HG03342 (cell line): Measurements from ENCODE around the gene AHSA1.
"Not testable (repeated sequence)": the region's sequence is repeated elsewhere in the genome, so short reads cannot be mapped to it uniquely, and the experiment has no call there.

Experiments used
- ATAC-seq: cut with Tn5 transposase; IDR thresholded peaks from one replicate; pipeline ENCODE4 v1.9.1; 2021; ENCODE audit warnings: mild to moderate bottlenecking, moderate library complexity; ENCODE audit not compliant: unreplicated experiment

The AHSA1 gene

GRCh38 chr14:77457522-77458248, at the start of gene AHSA1, which contains the start of gene VIPAS39:
Gene AHSA1, plus strand, starts transcription at chr14:77458093. Its CDS starts 97 bp downstream, at chr14:77458190.
Gene VIPAS39, minus strand, starts transcription at chr14:77457601. Its CDS starts 3,499 bp downstream, at chr14:77454102.
- peak; percentile 91 for ATAC-seq

- ATAC-seq: no peak
Observed at GRCh38 chr14:77409131-77409533, 48.8 kb upstream of the AHSA1 start.

- ATAC-seq: not testable (repeated sequence)
Observed at GRCh38 chr14:77415403-77416030, 42.4 kb upstream of the AHSA1 start.

- ATAC-seq: not testable (repeated sequence)
Observed at GRCh38 chr14:77416098-77416497, 41.8 kb upstream of the AHSA1 start.

GRCh38 chr14:77416836-77417235, 41.1 kb upstream of the AHSA1 start:
- ATAC-seq: no peak

GRCh38 chr14:77421201-77421600, 36.7 kb upstream of the AHSA1 start:
- ATAC-seq: no peak

GRCh38 chr14:77423423-77423822, 34.5 kb upstream of the AHSA1 start, which contains the start of gene NOXRED1:
Gene NOXRED1, minus strand, starts transcription at chr14:77423523. Its CDS starts 634 bp downstream, at chr14:77422889.
- ATAC-seq: no peak

GRCh38 chr14:77424862-77425261, 33.0 kb upstream of the AHSA1 start:
- no peak for ATAC-seq

GRCh38 chr14:77426396-77426795, 31.5 kb upstream of the AHSA1 start:
- ATAC-seq: no peak

GRCh38 chr14:77436042-77436441, 21.9 kb upstream of the AHSA1 start:
- no peak for ATAC-seq

- no peak for ATAC-seq
Observed at GRCh38 chr14:77438596-77438995, 19.3 kb upstream of the AHSA1 start.

- no peak for ATAC-seq
Observed at GRCh38 chr14:77439861-77440260, 18.0 kb upstream of the AHSA1 start.

- ATAC-seq: no peak
Observed at GRCh38 chr14:77442196-77442595, 15.7 kb upstream of the AHSA1 start.

- ATAC-seq: no peak
Observed at GRCh38 chr14:77455966-77456640, 1.8 kb upstream of the AHSA1 start.

GRCh38 chr14:77457115-77457521, 775 bp upstream of the AHSA1 start:
- peak; percentile 19 for ATAC-seq

- peak; percentile 16 for ATAC-seq
Observed at GRCh38 chr14:77458249-77458950, 507 bp downstream of the AHSA1 start.

GRCh38 chr14:77459072-77459723, 1.3 kb downstream of the AHSA1 start:
- no peak for ATAC-seq

- ATAC-seq: no peak
Observed at GRCh38 chr14:77467801-77468200, 9.9 kb downstream of the AHSA1 start.

- ATAC-seq: no peak
Observed at GRCh38 chr14:77469067-77469505, 11.2 kb downstream of the AHSA1 start.

GRCh38 chr14:77469539-77469938, 11.6 kb downstream of the AHSA1 start:
- ATAC-seq: no peak
